ENCODE data around the gene CDH23.

DNA sequence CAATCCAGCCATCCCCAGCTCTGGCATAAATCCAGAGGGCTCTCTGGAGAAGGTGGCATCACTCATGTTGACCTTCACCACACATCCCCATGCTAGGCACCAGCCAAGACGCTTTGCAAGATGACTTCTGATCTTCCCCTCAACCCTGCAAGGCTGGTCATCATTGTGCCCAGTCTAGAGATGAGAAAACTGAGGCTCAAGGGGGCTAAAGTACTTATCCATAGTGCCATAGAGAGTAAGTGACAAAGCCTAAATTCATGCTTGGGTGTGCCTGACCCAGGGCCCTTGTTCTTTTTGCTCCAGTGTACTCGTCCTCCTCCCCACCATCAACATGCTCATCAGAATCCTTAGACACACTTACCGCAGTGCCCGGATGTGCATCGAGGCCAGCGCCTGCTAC, 324.6 kb downstream of the CDH23 start:
- TF ChIP-seq, protein P1, sequence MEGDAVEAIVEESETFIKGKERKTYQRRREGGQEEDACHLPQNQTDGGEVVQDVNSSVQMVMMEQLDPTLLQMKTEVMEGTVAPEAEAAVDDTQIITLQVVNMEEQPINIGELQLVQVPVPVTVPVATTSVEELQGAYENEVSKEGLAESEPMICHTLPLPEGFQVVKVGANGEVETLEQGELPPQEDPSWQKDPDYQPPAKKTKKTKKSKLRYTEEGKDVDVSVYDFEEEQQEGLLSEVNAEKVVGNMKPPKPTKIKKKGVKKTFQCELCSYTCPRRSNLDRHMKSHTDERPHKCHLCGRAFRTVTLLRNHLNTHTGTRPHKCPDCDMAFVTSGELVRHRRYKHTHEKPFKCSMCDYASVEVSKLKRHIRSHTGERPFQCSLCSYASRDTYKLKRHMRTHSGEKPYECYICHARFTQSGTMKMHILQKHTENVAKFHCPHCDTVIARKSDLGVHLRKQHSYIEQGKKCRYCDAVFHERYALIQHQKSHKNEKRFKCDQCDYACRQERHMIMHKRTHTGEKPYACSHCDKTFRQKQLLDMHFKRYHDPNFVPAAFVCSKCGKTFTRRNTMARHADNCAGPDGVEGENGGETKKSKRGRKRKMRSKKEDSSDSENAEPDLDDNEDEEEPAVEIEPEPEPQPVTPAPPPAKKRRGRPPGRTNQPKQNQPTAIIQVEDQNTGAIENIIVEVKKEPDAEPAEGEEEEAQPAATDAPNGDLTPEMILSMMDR (IDR thresholded peaks at IDR 0.05): no peak
- TF ChIP-seq POLR2A (IDR thresholded peaks at IDR 0.05): no peak

Data from upper lobe of left lung (tissue), 4 donors.